Neural progenitor cell (in vitro differentiated cells): Measurements from ENCODE around the gene ASB4. TPM values are rescaled to one million over a fixed set of nuclear protein-coding genes. Genes with fewer than 3 reads are reported as not detected.
A peak's percentile ranks its signal among the peaks of the same experiment; 100 is the strongest.

Source experiments
- DNase-seq: peaks from one replicate; pipeline ENCODE4 v3.0.0-alpha.2; 2016; ENCODE audit warnings: low spot score
- H2AFZ ChIP-seq: fragments of 200-600 bp; sonication (generic); replicated peaks from 2 replicates; pipeline ENCODE4 v1.6.1; 2016; ENCODE audit warnings: antibody characterized with exemption
- H3F3A ChIP-seq: fragments of 200-600 bp; sonication (generic); 2 replicates; pipeline ENCODE4 v1.6.1; 2016; ENCODE audit warnings: antibody characterized with exemption, low read depth
- H3K27ac ChIP-seq: fragments of 200-600 bp; sonication (generic); 2 replicates; pipeline ENCODE4 v1.5.1; 2016; ENCODE audit warnings: mild to moderate bottlenecking
- H3K27me3 ChIP-seq: fragments of 200-600 bp; sonication (generic); 2 replicates; pipeline ENCODE4 v1.6.1; 2016; ENCODE audit warnings: mild to moderate bottlenecking, moderate library complexity
- H3K36me3 ChIP-seq: fragments of 200-600 bp; sonication (generic); 2 replicates; pipeline ENCODE4 v1.5.1; 2016
- H3K4me1 ChIP-seq: fragments of 200-600 bp; sonication (generic); 2 replicates; pipeline ENCODE4 v1.6.1; 2016; ENCODE audit warnings: mixed run types
- H3K4me2 ChIP-seq: fragments of 200-600 bp; sonication (generic); 2 replicates; pipeline ENCODE4 v1.6.1; 2016
- H3K4me3 ChIP-seq: fragments of 200-600 bp; sonication (generic); 2 replicates; pipeline ENCODE4 v1.5.1; 2016
- H3K79me2 ChIP-seq: fragments of 200-600 bp; sonication (generic); 2 replicates; pipeline ENCODE4 v1.6.1; 2016; ENCODE audit warnings: low read depth
- H3K9ac ChIP-seq: fragments of 200-600 bp; sonication (generic); 2 replicates; pipeline ENCODE4 v1.6.1; 2016
- H3K9me3 ChIP-seq: fragments of 200-600 bp; sonication (generic); 2 replicates; pipeline ENCODE4 v1.5.1; 2016; ENCODE audit warnings: low read depth
- H4K20me1 ChIP-seq: fragments of 200-600 bp; sonication (generic); 2 replicates; pipeline ENCODE4 v1.6.1; 2016; ENCODE audit warnings: low read depth
- H3K27ac Mint-ChIP-seq: 3 replicates; pipeline ENCODE4 v1.8.0; 2021; ENCODE audit warnings: mixed read lengths
- H3K27me3 Mint-ChIP-seq: 2 replicates; pipeline ENCODE4 v1.8.0; 2022; ENCODE audit warnings: low read depth, mild to moderate bottlenecking, inconsistent platforms, moderate library complexity, mixed read lengths; ENCODE audit not compliant: insufficient read depth
- H3K36me3 Mint-ChIP-seq: 3 replicates; pipeline ENCODE4 v1.8.0; 2021; ENCODE audit warnings: mixed read lengths
- H3K4me1 Mint-ChIP-seq: 3 replicates; pipeline ENCODE4 v1.8.0; 2021; ENCODE audit warnings: mixed read lengths
- H3K4me3 Mint-ChIP-seq: 3 replicates; pipeline ENCODE4 v1.8.0; 2021; ENCODE audit warnings: mild to moderate bottlenecking, moderate library complexity, mixed read lengths
- H3K9me3 Mint-ChIP-seq: 3 replicates; pipeline ENCODE4 v1.8.0; 2020; ENCODE audit warnings: mixed read lengths
- EZH2 ChIP-seq: fragments of 200-600 bp; sonication (generic); IDR thresholded peaks from 2 replicates; pipeline ENCODE4 v1.6.1; 2017; ENCODE audit warnings: antibody characterized with exemption, mild to moderate bottlenecking, moderate library complexity
- EZH2phosphoT487 ChIP-seq: fragments of 200-600 bp; sonication (generic); IDR thresholded peaks from 2 replicates; pipeline ENCODE4 v1.6.1; 2017; ENCODE audit warnings: antibody characterized with exemption
- total RNA-seq: library from RNA; depleted of rRNA; stranded (reverse); fragments of >200 nt; gene quantifications from 2 replicates; pipeline ENCODE4 v1.2.3, GENCODE V29; 2015; ENCODE audit warnings: low replicate concordance
- TF ChIP-seq, protein P1 (sequence below): fragments of 200-600 bp; sonication (generic); IDR thresholded peaks from 2 replicates; pipeline ENCODE4 v1.5.1; 2017; ENCODE audit warnings: antibody characterized with exemption, mild to moderate bottlenecking

ASB4 gene
- total RNA-seq, 1 donor from 2014 or later = not detected

DNA sequence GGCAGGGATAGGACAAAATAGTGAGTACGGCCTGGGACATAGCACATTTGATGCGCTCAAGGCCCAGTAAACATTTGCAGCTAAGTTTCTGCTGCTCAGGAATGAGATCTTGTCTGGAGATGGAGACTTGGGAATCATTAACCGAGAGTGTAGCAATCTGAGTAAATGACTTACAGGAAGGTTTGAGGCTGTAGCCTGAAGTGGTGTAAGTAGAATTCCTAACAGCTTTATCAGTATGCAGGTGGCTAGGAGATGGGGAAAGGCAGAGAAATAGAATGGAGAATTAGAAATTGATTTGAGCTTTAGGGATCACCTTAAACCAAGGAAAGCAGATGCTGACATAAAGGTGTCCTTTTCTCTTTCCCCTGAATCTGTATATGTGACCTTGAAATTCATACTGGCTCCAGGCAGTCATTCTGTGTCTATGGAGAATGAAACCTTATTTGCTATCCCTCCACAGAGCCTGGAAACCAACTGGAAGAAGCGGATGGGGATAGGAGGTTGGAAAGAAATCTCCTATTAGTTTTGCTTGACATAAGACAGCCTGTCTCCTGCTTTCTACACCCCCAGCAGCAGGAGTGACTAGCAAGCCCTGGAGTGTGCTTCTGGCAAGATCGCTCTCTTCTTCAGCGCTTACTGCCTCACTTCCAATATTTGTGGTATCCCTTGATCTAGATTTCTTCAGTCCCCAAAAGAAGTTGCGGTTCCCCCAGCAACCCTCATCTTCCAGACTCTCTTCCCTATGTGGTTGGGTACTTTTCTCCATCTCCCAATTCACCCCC lies 44.5 kb upstream of the ASB4 start:
- TF ChIP-seq EZH2 (no peak), EZH2phosphoT487 (no peak)
- TF ChIP-seq, protein P1, sequence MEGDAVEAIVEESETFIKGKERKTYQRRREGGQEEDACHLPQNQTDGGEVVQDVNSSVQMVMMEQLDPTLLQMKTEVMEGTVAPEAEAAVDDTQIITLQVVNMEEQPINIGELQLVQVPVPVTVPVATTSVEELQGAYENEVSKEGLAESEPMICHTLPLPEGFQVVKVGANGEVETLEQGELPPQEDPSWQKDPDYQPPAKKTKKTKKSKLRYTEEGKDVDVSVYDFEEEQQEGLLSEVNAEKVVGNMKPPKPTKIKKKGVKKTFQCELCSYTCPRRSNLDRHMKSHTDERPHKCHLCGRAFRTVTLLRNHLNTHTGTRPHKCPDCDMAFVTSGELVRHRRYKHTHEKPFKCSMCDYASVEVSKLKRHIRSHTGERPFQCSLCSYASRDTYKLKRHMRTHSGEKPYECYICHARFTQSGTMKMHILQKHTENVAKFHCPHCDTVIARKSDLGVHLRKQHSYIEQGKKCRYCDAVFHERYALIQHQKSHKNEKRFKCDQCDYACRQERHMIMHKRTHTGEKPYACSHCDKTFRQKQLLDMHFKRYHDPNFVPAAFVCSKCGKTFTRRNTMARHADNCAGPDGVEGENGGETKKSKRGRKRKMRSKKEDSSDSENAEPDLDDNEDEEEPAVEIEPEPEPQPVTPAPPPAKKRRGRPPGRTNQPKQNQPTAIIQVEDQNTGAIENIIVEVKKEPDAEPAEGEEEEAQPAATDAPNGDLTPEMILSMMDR = no peak
- Mint-ChIP-seq H3K4me3 (no peak overlapping the region), H3K4me1 (peaks cover 23% of the 10 kb centered on the region), H3K9me3 (no peaks in the 10 kb centered on the region), H3K27me3 (peaks cover 6% of the 10 kb centered on the region), H3K36me3 (peaks cover 5% of the 10 kb centered on the region), H3K27ac (peak overlapping the region; percentile 2)
- Histone ChIP-seq H3K4me2 (no peak overlapping the region), H3K9ac (no peak overlapping the region), H3F3A (no peaks in the 10 kb centered on the region), H3K27me3 (no peaks in the 10 kb centered on the region), H3K36me3 (no peaks in the 10 kb centered on the region), H3K27ac (no peak overlapping the region), H3K9me3 (no peaks in the 10 kb centered on the region), H4K20me1 (no peaks in the 10 kb centered on the region), H2AFZ (no peak overlapping the region), H3K4me3 (no peak overlapping the region), H3K4me1 (no peaks in the 10 kb centered on the region), H3K79me2 (no peaks in the 10 kb centered on the region)
- no peak for DNase-seq

DNA sequence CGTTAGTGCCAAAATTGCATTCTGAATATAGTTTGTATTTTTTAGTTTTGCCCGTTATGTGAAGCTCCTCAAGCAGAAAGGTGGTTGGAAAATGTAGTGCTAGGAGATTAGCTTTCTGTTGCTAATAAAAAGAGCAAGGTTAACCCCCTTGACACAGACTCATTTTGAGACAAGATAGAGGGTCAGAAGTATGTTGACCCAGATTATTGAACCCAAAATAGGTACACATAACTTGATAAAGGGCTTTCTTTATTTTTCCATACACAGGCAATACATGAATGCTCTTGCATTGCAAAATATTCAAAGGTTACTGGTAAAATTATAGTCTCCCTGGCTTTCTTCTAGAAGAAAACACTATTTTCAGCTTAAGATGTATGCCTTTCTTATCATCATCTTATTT lies 40.9 kb upstream of the ASB4 start:
- H3K4me1 Mint-ChIP-seq = peaks cover 15% of the 10 kb centered on the region
- Histone ChIP-seq H3K36me3 (no peaks in the 10 kb centered on the region), H3F3A (no peaks in the 10 kb centered on the region), H3K79me2 (no peaks in the 10 kb centered on the region), H3K4me3 (no peak overlapping the region), H3K27ac (no peak overlapping the region), H3K4me2 (no peak overlapping the region), H3K27me3 (no peaks in the 10 kb centered on the region), H3K9me3 (no peaks in the 10 kb centered on the region), H3K4me1 (no peaks in the 10 kb centered on the region), H3K9ac (no peak overlapping the region), H2AFZ (no peak overlapping the region), H4K20me1 (no peaks in the 10 kb centered on the region)
- DNase-seq = no peak
- H3K9me3 Mint-ChIP-seq = no peaks in the 10 kb centered on the region
- TF ChIP-seq, protein P1 = no peak
- TF ChIP-seq EZH2phosphoT487 = no peak
- TF ChIP-seq EZH2 = no peak
- peaks cover 3% of the 10 kb centered on the region for H3K27me3 Mint-ChIP-seq
- no peak overlapping the region for H3K27ac Mint-ChIP-seq
- peaks cover 3% of the 10 kb centered on the region for H3K36me3 Mint-ChIP-seq
- H3K4me3 Mint-ChIP-seq = no peak overlapping the region

DNA sequence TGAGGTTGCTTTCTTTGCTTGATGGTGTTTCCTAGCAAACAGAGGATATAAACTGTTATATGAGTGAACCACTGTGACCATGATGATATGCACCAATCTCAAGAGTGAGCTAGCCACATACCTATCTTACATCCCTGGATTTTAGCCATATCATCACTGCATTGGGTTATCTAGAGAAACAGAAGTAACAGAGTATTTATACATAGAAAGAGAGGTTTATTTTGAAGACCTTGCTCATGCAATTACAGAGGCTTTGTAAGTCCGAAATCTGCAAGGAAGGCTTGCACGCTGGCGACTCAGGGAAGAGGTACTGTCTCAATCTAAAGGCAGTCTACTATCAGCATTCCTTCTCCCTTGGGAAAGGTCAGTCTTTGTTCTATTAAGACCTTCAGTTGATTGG lies 39.1 kb upstream of the ASB4 start:
- H3K27ac Mint-ChIP-seq = no peak overlapping the region
- H3K36me3 Mint-ChIP-seq = peaks cover 3% of the 10 kb centered on the region
- H4K20me1 ChIP-seq = no peaks in the 10 kb centered on the region
- no peak overlapping the region for H3K9ac ChIP-seq
- H3K79me2 ChIP-seq = no peaks in the 10 kb centered on the region
- peaks cover 9% of the 10 kb centered on the region for H3K4me1 Mint-ChIP-seq
- H3K4me1 ChIP-seq = no peaks in the 10 kb centered on the region
- no peak overlapping the region for H3K27ac ChIP-seq
- H3K4me3 Mint-ChIP-seq = no peak overlapping the region
- no peak overlapping the region for H3K4me3 ChIP-seq
- peak overlapping the region; percentile 66 for H2AFZ ChIP-seq
- no peaks in the 10 kb centered on the region for H3K9me3 ChIP-seq
- no peaks in the 10 kb centered on the region for H3F3A ChIP-seq
- no peak overlapping the region for H3K4me2 ChIP-seq
- H3K9me3 Mint-ChIP-seq = no peaks in the 10 kb centered on the region
- no peak for TF ChIP-seq EZH2phosphoT487
- no peak for TF ChIP-seq EZH2
- TF ChIP-seq, protein P1 = no peak
- DNase-seq = no peak
- no peaks in the 10 kb centered on the region for H3K36me3 ChIP-seq
- peaks cover 3% of the 10 kb centered on the region for H3K27me3 Mint-ChIP-seq
- no peaks in the 10 kb centered on the region for H3K27me3 ChIP-seq
